ENCODE measurements around the gene BSG. TPM values are rescaled to one million over a fixed set of nuclear protein-coding genes. Genes with fewer than 3 reads are reported as not detected.
A peak's percentile ranks its signal among the peaks of the same experiment; 100 is the strongest.

The BSG gene
- total and polyA plus RNA-seq, 4 donors = 80.4 to 367 (median 149) TPM

DNA sequence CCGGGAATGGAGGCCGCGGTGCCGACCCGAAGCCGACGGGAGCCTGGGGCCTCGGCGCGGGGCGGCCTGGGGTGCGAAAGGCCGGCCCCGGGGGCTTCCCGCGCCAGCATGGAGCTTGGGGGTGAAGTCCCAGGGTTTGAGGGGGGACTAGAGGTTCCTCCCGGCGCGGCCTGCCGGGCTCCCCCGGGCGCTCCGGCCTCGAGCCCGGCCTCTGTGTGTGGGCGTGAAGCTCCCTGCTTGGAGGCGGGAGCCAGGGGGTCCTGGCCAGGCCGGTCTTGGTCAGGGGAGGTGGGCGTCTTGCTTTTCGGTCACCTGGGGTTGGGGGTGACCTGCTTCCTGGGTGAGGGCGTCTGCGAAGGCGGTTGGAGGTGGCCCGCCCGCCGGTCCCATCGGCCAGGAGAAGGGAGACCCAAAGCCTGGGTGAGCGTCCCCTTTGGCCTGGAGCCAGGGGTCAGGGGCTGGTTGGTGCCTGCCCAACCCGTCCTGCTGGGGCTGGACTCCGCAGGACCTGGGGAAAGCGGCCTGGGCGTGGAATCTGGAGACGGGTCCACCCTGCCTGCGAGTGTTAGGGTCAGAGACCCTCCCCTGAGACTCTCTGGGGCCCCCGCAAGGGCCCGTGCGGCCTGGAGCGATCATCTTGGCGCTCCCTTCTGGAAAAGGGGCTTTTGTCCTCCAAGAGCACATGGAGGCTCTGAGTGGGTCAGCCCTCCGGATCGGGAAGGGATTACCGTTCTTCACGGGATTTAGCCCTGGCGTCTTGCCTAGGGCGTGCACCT lies 535 bp downstream of the BSG start (continued):
- TF ChIP-seq NR2F2 (IDR thresholded peaks at IDR 0.05) (no peak), GABPA (IDR thresholded peaks at IDR 0.05 in 1 of 2, conservative IDR thresholded peaks at IDR 0.05 in 1 of 2) (no peak), MAX (IDR thresholded peaks at IDR 0.05) (no peak)

DNA sequence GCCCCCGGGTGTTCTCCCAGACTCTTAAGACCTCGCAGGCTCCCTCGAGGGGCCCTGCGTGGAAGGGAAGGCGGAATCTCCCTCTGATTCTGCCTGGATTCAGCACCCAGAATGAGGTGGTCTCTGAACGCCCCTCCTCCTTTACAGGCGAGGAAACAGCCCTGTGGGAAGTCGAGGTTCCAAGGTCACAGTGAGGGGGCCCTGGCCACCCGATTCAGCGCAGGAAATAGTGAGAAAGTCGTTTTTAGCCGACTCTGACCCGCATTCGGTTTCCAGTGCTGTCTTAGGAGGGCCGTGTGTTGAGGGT lies 1.1 kb downstream of the BSG start:
- Histone ChIP-seq H3K27ac (ENCODE audit: low read depth in 1 of 2, low read length in 2 of 2) (peak overlapping the region; percentile 84 to 94), H3K9ac (ENCODE audit: low read depth in 1 of 2, low read length in 2 of 2) (peak overlapping the region; percentile 43 to 83), H3K9me3 (ENCODE audit: control insufficient read depth in 4 of 4, low read length in 3 of 4) (no peaks in the 10 kb centered on the region), H3K4me3 (ENCODE audit: low read depth in 1 of 3, low read length in 3 of 3) (peak overlapping the region; percentile 59 to 95 (median 65)), H3K36me3 (ENCODE audit: control insufficient read depth in 4 of 4, insufficient read depth in 3 of 4, low read depth in 1 of 4, low read length in 3 of 4) (peaks cover 0 to 2% (median 1%) of the 10 kb centered on the region in 4 donors), H3K27me3 (ENCODE audit: control insufficient read depth in 4 of 4, insufficient read depth in 4 of 4, low read length in 3 of 4) (no peaks in the 10 kb centered on the region), H3K4me1 (ENCODE audit: control insufficient read depth in 4 of 4, insufficient read depth in 4 of 4, low read length in 3 of 4) (peaks cover 23 to 40% (median 34%) of the 10 kb centered on the region in 4 donors)
- 10% methylated on average over 15 of the region's 15 CpGs for WGBS
- no peak for DNase-seq (ENCODE audit: low spot score)
- TF ChIP-seq FOXA1 (IDR thresholded peaks at IDR 0.05) (no peak), REST (IDR thresholded peaks at IDR 0.05) (no peak), HNF4A (conservative IDR thresholded peaks at IDR 0.05) (no peak), RXRA (IDR thresholded peaks at IDR 0.05) (no peak), FOXA2 (IDR thresholded peaks at IDR 0.05) (no peak), GABPA (IDR thresholded peaks at IDR 0.05 in 1 of 2, conservative IDR thresholded peaks at IDR 0.05 in 1 of 2) (no peak), NR2F2 (IDR thresholded peaks at IDR 0.05) (no peak), JUND (IDR thresholded peaks at IDR 0.05) (no peak), TAF1 (conservative IDR thresholded peaks at IDR 0.05) (no peak), SP1 (IDR thresholded peaks at IDR 0.05) (no peak)
- TF ChIP-seq, protein P1, sequence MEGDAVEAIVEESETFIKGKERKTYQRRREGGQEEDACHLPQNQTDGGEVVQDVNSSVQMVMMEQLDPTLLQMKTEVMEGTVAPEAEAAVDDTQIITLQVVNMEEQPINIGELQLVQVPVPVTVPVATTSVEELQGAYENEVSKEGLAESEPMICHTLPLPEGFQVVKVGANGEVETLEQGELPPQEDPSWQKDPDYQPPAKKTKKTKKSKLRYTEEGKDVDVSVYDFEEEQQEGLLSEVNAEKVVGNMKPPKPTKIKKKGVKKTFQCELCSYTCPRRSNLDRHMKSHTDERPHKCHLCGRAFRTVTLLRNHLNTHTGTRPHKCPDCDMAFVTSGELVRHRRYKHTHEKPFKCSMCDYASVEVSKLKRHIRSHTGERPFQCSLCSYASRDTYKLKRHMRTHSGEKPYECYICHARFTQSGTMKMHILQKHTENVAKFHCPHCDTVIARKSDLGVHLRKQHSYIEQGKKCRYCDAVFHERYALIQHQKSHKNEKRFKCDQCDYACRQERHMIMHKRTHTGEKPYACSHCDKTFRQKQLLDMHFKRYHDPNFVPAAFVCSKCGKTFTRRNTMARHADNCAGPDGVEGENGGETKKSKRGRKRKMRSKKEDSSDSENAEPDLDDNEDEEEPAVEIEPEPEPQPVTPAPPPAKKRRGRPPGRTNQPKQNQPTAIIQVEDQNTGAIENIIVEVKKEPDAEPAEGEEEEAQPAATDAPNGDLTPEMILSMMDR (IDR thresholded peaks at IDR 0.05; ENCODE audit: low read depth, low read length, missing input control) = no peak

- Histone ChIP-seq H3K9me3 (ENCODE audit: control insufficient read depth in 4 of 4, low read length in 3 of 4) (no peaks in the 10 kb centered on the region), H3K9ac (ENCODE audit: low read depth in 1 of 2, low read length in 2 of 2) (peak overlapping the region in 1 of 2 donors; percentile 66), H3K27ac (ENCODE audit: low read depth in 1 of 2, low read length in 2 of 2) (peak overlapping the region; percentile 84 to 87), H3K4me3 (ENCODE audit: low read depth in 1 of 3, low read length in 3 of 3) (peak overlapping the region; percentile 37 to 42 (median 38)), H3K27me3 (ENCODE audit: control insufficient read depth in 4 of 4, insufficient read depth in 4 of 4, low read length in 3 of 4) (no peaks in the 10 kb centered on the region), H3K4me1 (ENCODE audit: control insufficient read depth in 4 of 4, insufficient read depth in 4 of 4, low read length in 3 of 4) (peaks cover 23 to 40% (median 34%) of the 10 kb centered on the region in 4 donors), H3K36me3 (ENCODE audit: control insufficient read depth in 4 of 4, insufficient read depth in 3 of 4, low read depth in 1 of 4, low read length in 3 of 4) (peaks cover 0 to 6% (median 2%) of the 10 kb centered on the region in 4 donors)
- WGBS = 21% methylated on average over 32 of the region's 32 CpGs
- TF ChIP-seq RAD21 (IDR thresholded peaks at IDR 0.05) (peak in 1 of 2 donors; percentile 4), REST (IDR thresholded peaks at IDR 0.05) (peak; percentile 45), SP1 (IDR thresholded peaks at IDR 0.05) (peak; percentile 36), HNF4A (conservative IDR thresholded peaks at IDR 0.05) (peak; percentile 21 to 60), EGR1 (IDR thresholded peaks at IDR 0.05; ENCODE audit: low read depth in 2 of 2) (peak; percentile 81 to 91), TAF1 (conservative IDR thresholded peaks at IDR 0.05) (no peak), NR2F2 (IDR thresholded peaks at IDR 0.05) (no peak), RXRA (IDR thresholded peaks at IDR 0.05) (peak; percentile 50 to 82)
- peak; percentile 85 for DNase-seq (ENCODE audit: low spot score)
Observed at GRCh38 chr19:574658-575526, 2.5 kb downstream of the BSG start.
